ENCODE results near the gene FCN3. TPM values are rescaled to one million over a fixed set of nuclear protein-coding genes. Genes with fewer than 3 reads are reported as not detected.

The FCN3 gene
- total and polyA plus RNA-seq, 9 of the 15 experiments (the other 6 are each of a cell fraction or from before 2014, with no cell fraction given), result 0.49 TPM; not detected in 8

DNA sequence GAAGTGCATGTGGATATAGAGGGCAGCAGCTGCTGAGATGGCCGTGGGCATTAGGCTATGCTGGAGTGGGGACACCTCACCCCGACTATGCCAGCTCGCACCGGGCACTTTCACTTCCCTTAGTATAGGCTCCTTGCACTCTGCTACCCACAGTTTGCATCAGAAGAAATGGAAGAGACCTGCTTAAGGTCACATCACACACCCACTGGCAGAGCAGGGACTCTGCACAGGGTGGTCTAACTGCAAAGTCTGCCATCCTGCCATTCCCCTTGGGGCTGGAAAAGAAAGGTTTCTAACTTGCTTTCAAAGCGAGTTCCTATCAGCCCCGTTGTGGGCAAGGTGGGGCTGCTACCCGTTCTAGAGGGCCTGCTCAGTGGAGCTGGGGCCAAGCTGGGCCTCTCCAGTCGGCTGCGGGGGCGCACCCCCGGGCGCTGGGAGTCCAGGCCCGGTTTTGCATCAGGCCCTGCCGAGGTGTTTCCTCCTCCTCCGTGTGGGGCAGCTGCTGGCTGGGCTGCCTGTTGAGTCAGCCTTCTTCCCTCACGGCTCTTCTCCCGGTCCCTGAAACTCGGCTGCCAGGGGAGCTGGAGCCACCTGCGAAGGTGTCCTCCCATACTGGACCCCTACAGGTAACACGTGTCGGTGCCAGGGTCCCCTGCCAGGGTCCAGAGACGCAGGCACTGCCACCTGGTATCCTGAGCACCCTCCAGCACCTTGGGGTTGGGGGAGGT, 32.9 kb downstream of the FCN3 start, which contains the start of gene SYTL1:
TSS of gene SYTL1 (plus strand) at position 498 of the 728 bp plus-strand sequence. CDS start 3,313 bp downstream, outside the sequence.
- Histone ChIP-seq H3K9me3 (replicated peaks; ENCODE audit: control insufficient read depth, insufficient read depth, low read depth, low read length) (no peaks in the 10 kb centered on the region), H3K9me1 (ENCODE audit: control insufficient read depth, insufficient read depth, low read length) (no peaks in the 10 kb centered on the region), H3K36me3 (ENCODE audit: control insufficient read depth, insufficient read depth, low read length) (peaks cover 2% of the 10 kb centered on the region; the same call in 2 of the 3 replicates), H2AFZ (ENCODE audit: low read depth, low read length) (peak within 1 kb of the TSS; percentile 79), H3K27ac (ENCODE audit: extremely low read depth, low read depth, low read length) (peak within 1 kb of the TSS; percentile 48; the same call in 2 of the 3 replicates), H3K4me1 (replicated peaks in 1 of 2; ENCODE audit: control insufficient read depth in 2 of 2, insufficient read depth in 2 of 2, low read length in 2 of 2) (peaks cover 24 to 31% of the 10 kb centered on the region in 2 experiments), H3K4me2 (ENCODE audit: insufficient read depth, low read length) (peak within 1 kb of the TSS; percentile 72), H4K20me1 (replicated peaks; ENCODE audit: control insufficient read depth, insufficient read depth, low read length) (no peaks in the 10 kb centered on the region), H3K79me2 (ENCODE audit: control insufficient read depth, insufficient read depth, low read length) (no peaks in the 10 kb centered on the region; the same call in 2 of the 3 replicates), H3K4me3 (peak within 1 kb of the TSS; percentile 33), H3K9ac (ENCODE audit: insufficient read depth in 1 of 2, low read depth in 2 of 2, low read length in 2 of 2) (peak within 1 kb of the TSS; percentile 33 to 87; a peak in 3 of 4 replicates), H3K27me3 (ENCODE audit: control insufficient read depth in 2 of 2, insufficient read depth in 2 of 2, low read length in 2 of 2) (no peaks in the 10 kb centered on the region)
- BruUV-seq (replicated peaks), result no TSS peak
- FAIRE-seq (no peak), ATAC-seq (peak; percentile 87), DNase-seq (ENCODE audit: extremely low read depth in 1 of 4, low spot score in 3 of 4) (peak; percentile 72 to 82 (median 81))
- in situ Hi-C loops (cut with MboI), result no loop called here
- WGBS (ENCODE audit: insufficient coverage, low coverage, missing lambda C conversion rate), result 30% methylated on average over 19 of the region's 22 CpGs
- ChIA-PET CTCF (ENCODE audit: low intra/inter-chr PET ratio) (interaction anchor here (0.7 to 1.0 kb wide), 2 partner anchors 9 to 147 kb away, joined by 3 read pairs; no protein-coding TSS in a partner anchor), POLR2A (interaction anchor here (0.6 to 2.0 kb wide), 7 partner anchors 9 to 122 kb away, joined by 3 to 14 read pairs (median 5); partner anchors contain the start of gene MAP3K6)
- intact Hi-C loops (cut with micrococcal nuclease), result no loop called here
- TF ChIP-seq ZFP30 (CRISPR knock-in tag; IDR thresholded peaks at IDR 0.05; ENCODE audit: borderline replicate concordance) (no peak), TAL1 (IDR thresholded peaks at IDR 0.05) (no peak), HNRNPLL (IDR thresholded peaks at IDR 0.05; ENCODE audit: low read depth, low read length, poor library complexity, severe bottlenecking) (no peak), EGR1 (conservative IDR thresholded peaks at IDR 0.05) (peak; percentile 96), ZNF75A (CRISPR knock-in tag; IDR thresholded peaks at IDR 0.05) (no peak), CC2D1A (IDR thresholded peaks at IDR 0.05) (no peak), RBM15 (IDR thresholded peaks at IDR 0.05; ENCODE audit: insufficient read depth, low read length) (no peak), SMAD1 (IDR thresholded peaks at IDR 0.05; ENCODE audit: low read depth, low read length, partially characterized antibody) (no peak)
- TF ChIP-seq, protein P1, sequence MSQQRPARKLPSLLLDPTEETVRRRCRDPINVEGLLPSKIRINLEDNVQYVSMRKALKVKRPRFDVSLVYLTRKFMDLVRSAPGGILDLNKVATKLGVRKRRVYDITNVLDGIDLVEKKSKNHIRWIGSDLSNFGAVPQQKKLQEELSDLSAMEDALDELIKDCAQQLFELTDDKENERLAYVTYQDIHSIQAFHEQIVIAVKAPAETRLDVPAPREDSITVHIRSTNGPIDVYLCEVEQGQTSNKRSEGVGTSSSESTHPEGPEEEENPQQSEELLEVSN (IDR thresholded peaks at IDR 0.05; ENCODE audit: borderline replicate concordance in 1 of 2, extremely low read depth in 1 of 2, insufficient read depth in 1 of 2, insufficient read length in 1 of 2, low read depth in 1 of 2, low read length in 1 of 2, poor library complexity in 1 of 2, severe bottlenecking in 1 of 2), result peak in 1 of 2 experiments; percentile 28
- TF ChIP-seq, protein P2, sequence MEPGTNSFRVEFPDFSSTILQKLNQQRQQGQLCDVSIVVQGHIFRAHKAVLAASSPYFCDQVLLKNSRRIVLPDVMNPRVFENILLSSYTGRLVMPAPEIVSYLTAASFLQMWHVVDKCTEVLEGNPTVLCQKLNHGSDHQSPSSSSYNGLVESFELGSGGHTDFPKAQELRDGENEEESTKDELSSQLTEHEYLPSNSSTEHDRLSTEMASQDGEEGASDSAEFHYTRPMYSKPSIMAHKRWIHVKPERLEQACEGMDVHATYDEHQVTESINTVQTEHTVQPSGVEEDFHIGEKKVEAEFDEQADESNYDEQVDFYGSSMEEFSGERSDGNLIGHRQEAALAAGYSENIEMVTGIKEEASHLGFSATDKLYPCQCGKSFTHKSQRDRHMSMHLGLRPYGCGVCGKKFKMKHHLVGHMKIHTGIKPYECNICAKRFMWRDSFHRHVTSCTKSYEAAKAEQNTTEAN (CRISPR knock-in tag; IDR thresholded peaks at IDR 0.05), result peak; percentile 42; the same call in 1 of the 2 replicates
- TF ChIP-seq, protein P3, sequence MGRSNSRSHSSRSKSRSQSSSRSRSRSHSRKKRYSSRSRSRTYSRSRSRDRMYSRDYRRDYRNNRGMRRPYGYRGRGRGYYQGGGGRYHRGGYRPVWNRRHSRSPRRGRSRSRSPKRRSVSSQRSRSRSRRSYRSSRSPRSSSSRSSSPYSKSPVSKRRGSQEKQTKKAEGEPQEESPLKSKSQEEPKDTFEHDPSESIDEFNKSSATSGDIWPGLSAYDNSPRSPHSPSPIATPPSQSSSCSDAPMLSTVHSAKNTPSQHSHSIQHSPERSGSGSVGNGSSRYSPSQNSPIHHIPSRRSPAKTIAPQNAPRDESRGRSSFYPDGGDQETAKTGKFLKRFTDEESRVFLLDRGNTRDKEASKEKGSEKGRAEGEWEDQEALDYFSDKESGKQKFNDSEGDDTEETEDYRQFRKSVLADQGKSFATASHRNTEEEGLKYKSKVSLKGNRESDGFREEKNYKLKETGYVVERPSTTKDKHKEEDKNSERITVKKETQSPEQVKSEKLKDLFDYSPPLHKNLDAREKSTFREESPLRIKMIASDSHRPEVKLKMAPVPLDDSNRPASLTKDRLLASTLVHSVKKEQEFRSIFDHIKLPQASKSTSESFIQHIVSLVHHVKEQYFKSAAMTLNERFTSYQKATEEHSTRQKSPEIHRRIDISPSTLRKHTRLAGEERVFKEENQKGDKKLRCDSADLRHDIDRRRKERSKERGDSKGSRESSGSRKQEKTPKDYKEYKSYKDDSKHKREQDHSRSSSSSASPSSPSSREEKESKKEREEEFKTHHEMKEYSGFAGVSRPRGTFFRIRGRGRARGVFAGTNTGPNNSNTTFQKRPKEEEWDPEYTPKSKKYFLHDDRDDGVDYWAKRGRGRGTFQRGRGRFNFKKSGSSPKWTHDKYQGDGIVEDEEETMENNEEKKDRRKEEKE (IDR thresholded peaks at IDR 0.05; ENCODE audit: borderline replicate concordance in 1 of 2, control insufficient read depth in 1 of 2, low read depth in 2 of 2, low read length in 1 of 2), result no peak
- TF ChIP-seq, protein P4, sequence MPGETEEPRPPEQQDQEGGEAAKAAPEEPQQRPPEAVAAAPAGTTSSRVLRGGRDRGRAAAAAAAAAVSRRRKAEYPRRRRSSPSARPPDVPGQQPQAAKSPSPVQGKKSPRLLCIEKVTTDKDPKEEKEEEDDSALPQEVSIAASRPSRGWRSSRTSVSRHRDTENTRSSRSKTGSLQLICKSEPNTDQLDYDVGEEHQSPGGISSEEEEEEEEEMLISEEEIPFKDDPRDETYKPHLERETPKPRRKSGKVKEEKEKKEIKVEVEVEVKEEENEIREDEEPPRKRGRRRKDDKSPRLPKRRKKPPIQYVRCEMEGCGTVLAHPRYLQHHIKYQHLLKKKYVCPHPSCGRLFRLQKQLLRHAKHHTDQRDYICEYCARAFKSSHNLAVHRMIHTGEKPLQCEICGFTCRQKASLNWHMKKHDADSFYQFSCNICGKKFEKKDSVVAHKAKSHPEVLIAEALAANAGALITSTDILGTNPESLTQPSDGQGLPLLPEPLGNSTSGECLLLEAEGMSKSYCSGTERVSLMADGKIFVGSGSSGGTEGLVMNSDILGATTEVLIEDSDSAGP (CRISPR knock-in tag; IDR thresholded peaks at IDR 0.05), result no peak; the same call in 1 of the 2 replicates
